BLaER1 (cell line): ENCODE results near the gene PRLHR.

Experiments used
- H3K27ac ChIP-seq: shearing (Covaris generic); formaldehyde crosslinking; 2 replicates; pipeline ENCODE4 v1.8.1; 2022
- H3K27me3 ChIP-seq: shearing (Covaris generic); formaldehyde crosslinking; 2 replicates; pipeline ENCODE4 v1.8.1; 2022
- H3K36me3 ChIP-seq: shearing (Covaris generic); formaldehyde crosslinking; 2 replicates; pipeline ENCODE4 v1.8.1; 2022
- H3K4me1 ChIP-seq: shearing (Covaris generic); formaldehyde crosslinking; 2 replicates; pipeline ENCODE4 v1.8.1; 2022
- H3K4me2 ChIP-seq: shearing (Covaris generic); formaldehyde crosslinking; 2 replicates; pipeline ENCODE4 v1.8.1; 2022
- H3K4me3 ChIP-seq: shearing (Covaris generic); formaldehyde crosslinking; 2 replicates; pipeline ENCODE4 v1.8.1; 2022
- H3K9ac ChIP-seq: shearing (Covaris generic); formaldehyde crosslinking; 2 replicates; pipeline ENCODE4 v1.8.1; 2022
- H3K9me3 ChIP-seq: shearing (Covaris generic); formaldehyde crosslinking; 2 replicates; pipeline ENCODE4 v1.8.1; 2022
- H4K20me1 ChIP-seq: shearing (Covaris generic); formaldehyde crosslinking; 2 replicates; pipeline ENCODE4 v1.8.1; 2022
- Cebpa-rat ChIP-seq: shearing (Covaris generic); IDR thresholded peaks from 2 replicates; pipeline ENCODE4 v1.8.1; 2022

Gene PRLHR

GRCh38 chr10:118564652-118565051, 30.8 kb downstream of the PRLHR start:
- no peak overlapping the region for H3K4me3 ChIP-seq
- no peak overlapping the region for H3K9ac ChIP-seq
- no peaks in the 10 kb centered on the region for H3K27me3 ChIP-seq
- H3K27ac ChIP-seq = no peak overlapping the region
- no peaks in the 10 kb centered on the region for H3K36me3 ChIP-seq
- no peaks in the 10 kb centered on the region for H4K20me1 ChIP-seq
- H3K4me2 ChIP-seq = no peak overlapping the region
- TF ChIP-seq Cebpa-rat = no peak
- no peaks in the 10 kb centered on the region for H3K4me1 ChIP-seq
- H3K9me3 ChIP-seq = peaks cover 3% of the 10 kb centered on the region; the same call in 1 of the 2 replicates

- H3K4me2 ChIP-seq = no peak overlapping the region
- no peaks in the 10 kb centered on the region for H3K36me3 ChIP-seq
- no peaks in the 10 kb centered on the region for H3K4me1 ChIP-seq
- H3K9ac ChIP-seq = no peak overlapping the region
- no peak overlapping the region for H3K4me3 ChIP-seq
- no peaks in the 10 kb centered on the region for H3K27me3 ChIP-seq
- H3K9me3 ChIP-seq = peaks cover 3% of the 10 kb centered on the region; the same call in 1 of the 2 replicates
- TF ChIP-seq Cebpa-rat = no peak
- H4K20me1 ChIP-seq = no peaks in the 10 kb centered on the region
- H3K27ac ChIP-seq = no peak overlapping the region
These were observed 31.3 kb downstream of the PRLHR start for GRCh38 chr10:118564114-118564513.

GRCh38 chr10:118563373-118563890, 32.0 kb downstream of the PRLHR start:
- no peak overlapping the region for H3K9ac ChIP-seq
- no peak overlapping the region for H3K4me2 ChIP-seq
- TF ChIP-seq Cebpa-rat = no peak

GRCh38 chr10:118562851-118563250, 32.6 kb downstream of the PRLHR start:
- H3K27ac ChIP-seq = no peak overlapping the region
- H3K9ac ChIP-seq = no peak overlapping the region
- peaks cover 3% of the 10 kb centered on the region; the same call in 1 of the 2 replicates for H3K9me3 ChIP-seq
- H3K4me3 ChIP-seq = no peak overlapping the region
- no peak overlapping the region for H3K4me2 ChIP-seq
- no peaks in the 10 kb centered on the region for H3K36me3 ChIP-seq
- no peak for TF ChIP-seq Cebpa-rat
- H3K27me3 ChIP-seq = no peaks in the 10 kb centered on the region
- no peaks in the 10 kb centered on the region for H4K20me1 ChIP-seq
- no peaks in the 10 kb centered on the region for H3K4me1 ChIP-seq

More at GRCh38 chr10:118563373-118563890, 32.0 kb downstream of the PRLHR start:
- H3K9me3 ChIP-seq = peaks cover 3% of the 10 kb centered on the region; the same call in 1 of the 2 replicates
- no peaks in the 10 kb centered on the region for H4K20me1 ChIP-seq
- no peak overlapping the region for H3K27ac ChIP-seq
- H3K4me1 ChIP-seq = no peaks in the 10 kb centered on the region
- no peak overlapping the region for H3K4me3 ChIP-seq
- no peaks in the 10 kb centered on the region for H3K27me3 ChIP-seq
- H3K36me3 ChIP-seq = no peaks in the 10 kb centered on the region

- H3K4me1 ChIP-seq = no peaks in the 10 kb centered on the region
- H4K20me1 ChIP-seq = no peaks in the 10 kb centered on the region
- H3K27ac ChIP-seq = no peak overlapping the region
- no peaks in the 10 kb centered on the region for H3K36me3 ChIP-seq
- H3K27me3 ChIP-seq = no peaks in the 10 kb centered on the region
- peaks cover 3% of the 10 kb centered on the region; the same call in 1 of the 2 replicates for H3K9me3 ChIP-seq
- H3K9ac ChIP-seq = no peak overlapping the region
- TF ChIP-seq Cebpa-rat = no peak
- H3K4me2 ChIP-seq = no peak overlapping the region
- no peak overlapping the region for H3K4me3 ChIP-seq
These were observed 37.5 kb downstream of the PRLHR start for GRCh38 chr10:118557946-118558345.

GRCh38 chr10:118551535-118552100, 43.8 kb downstream of the PRLHR start:
- TF ChIP-seq Cebpa-rat = no peak
- Histone ChIP-seq H3K36me3 (no peaks in the 10 kb centered on the region), H3K9me3 (no peaks in the 10 kb centered on the region), H3K9ac (no peak overlapping the region), H3K27me3 (no peaks in the 10 kb centered on the region), H4K20me1 (no peaks in the 10 kb centered on the region), H3K4me3 (no peak overlapping the region), H3K27ac (no peak overlapping the region), H3K4me1 (peaks cover 8% of the 10 kb centered on the region), H3K4me2 (peak overlapping the region; percentile 46)

- H3K4me1 ChIP-seq = peaks cover 8% of the 10 kb centered on the region
- no peak for TF ChIP-seq Cebpa-rat
- H3K4me3 ChIP-seq = no peak overlapping the region
- H3K9ac ChIP-seq = no peak overlapping the region
- no peaks in the 10 kb centered on the region for H3K27me3 ChIP-seq
- no peaks in the 10 kb centered on the region for H4K20me1 ChIP-seq
- H3K4me2 ChIP-seq = no peak overlapping the region
- no peaks in the 10 kb centered on the region for H3K9me3 ChIP-seq
- H3K27ac ChIP-seq = no peak overlapping the region
- H3K36me3 ChIP-seq = no peaks in the 10 kb centered on the region
These were observed 48.2 kb downstream of the PRLHR start for GRCh38 chr10:118547282-118547681.

GRCh38 chr10:118546479-118546878, 49.0 kb downstream of the PRLHR start:
- H3K4me1 ChIP-seq = peaks cover 2% of the 10 kb centered on the region
- no peak for TF ChIP-seq Cebpa-rat
- H3K36me3 ChIP-seq = no peaks in the 10 kb centered on the region
- H3K9me3 ChIP-seq = no peaks in the 10 kb centered on the region
- no peak overlapping the region for H3K9ac ChIP-seq
- no peak overlapping the region for H3K27ac ChIP-seq
- no peaks in the 10 kb centered on the region for H4K20me1 ChIP-seq
- H3K4me3 ChIP-seq = no peak overlapping the region
- no peaks in the 10 kb centered on the region for H3K27me3 ChIP-seq
- no peak overlapping the region for H3K4me2 ChIP-seq

GRCh38 chr10:118545381-118545780, 50.1 kb downstream of the PRLHR start:
- no peaks in the 10 kb centered on the region for H3K9me3 ChIP-seq
- no peak overlapping the region for H3K4me2 ChIP-seq
- H3K4me3 ChIP-seq = no peak overlapping the region
- H3K4me1 ChIP-seq = no peaks in the 10 kb centered on the region
- no peaks in the 10 kb centered on the region for H3K27me3 ChIP-seq
- no peak overlapping the region for H3K9ac ChIP-seq
- no peak for TF ChIP-seq Cebpa-rat
- no peaks in the 10 kb centered on the region for H3K36me3 ChIP-seq
- H3K27ac ChIP-seq = no peak overlapping the region
- no peaks in the 10 kb centered on the region for H4K20me1 ChIP-seq

- H3K4me2 ChIP-seq = no peak overlapping the region
- H3K27me3 ChIP-seq = no peaks in the 10 kb centered on the region
- no peak overlapping the region for H3K27ac ChIP-seq
- no peaks in the 10 kb centered on the region for H3K9me3 ChIP-seq
- TF ChIP-seq Cebpa-rat = no peak
- H3K36me3 ChIP-seq = no peaks in the 10 kb centered on the region
- H3K4me1 ChIP-seq = no peaks in the 10 kb centered on the region
- H3K4me3 ChIP-seq = no peak overlapping the region
- H4K20me1 ChIP-seq = no peaks in the 10 kb centered on the region
- H3K9ac ChIP-seq = no peak overlapping the region
These were observed 51.0 kb downstream of the PRLHR start for GRCh38 chr10:118544401-118544948.
